GM19238 (cell line): ENCODE results near the gene C2orf81.
A peak's percentile ranks its signal among the peaks of the same experiment; 100 is the strongest.
"Not testable (repeated sequence)": the region's sequence is repeated elsewhere in the genome, so short reads cannot be mapped to it uniquely, and the experiment has no call there.

Experiments
- DNase-seq: peaks from one replicate; pipeline ENCODE4 v3.0.0; 2011; ENCODE audit warnings: low spot score; ENCODE audit not compliant: insufficient read length

The C2orf81 gene

DNA sequence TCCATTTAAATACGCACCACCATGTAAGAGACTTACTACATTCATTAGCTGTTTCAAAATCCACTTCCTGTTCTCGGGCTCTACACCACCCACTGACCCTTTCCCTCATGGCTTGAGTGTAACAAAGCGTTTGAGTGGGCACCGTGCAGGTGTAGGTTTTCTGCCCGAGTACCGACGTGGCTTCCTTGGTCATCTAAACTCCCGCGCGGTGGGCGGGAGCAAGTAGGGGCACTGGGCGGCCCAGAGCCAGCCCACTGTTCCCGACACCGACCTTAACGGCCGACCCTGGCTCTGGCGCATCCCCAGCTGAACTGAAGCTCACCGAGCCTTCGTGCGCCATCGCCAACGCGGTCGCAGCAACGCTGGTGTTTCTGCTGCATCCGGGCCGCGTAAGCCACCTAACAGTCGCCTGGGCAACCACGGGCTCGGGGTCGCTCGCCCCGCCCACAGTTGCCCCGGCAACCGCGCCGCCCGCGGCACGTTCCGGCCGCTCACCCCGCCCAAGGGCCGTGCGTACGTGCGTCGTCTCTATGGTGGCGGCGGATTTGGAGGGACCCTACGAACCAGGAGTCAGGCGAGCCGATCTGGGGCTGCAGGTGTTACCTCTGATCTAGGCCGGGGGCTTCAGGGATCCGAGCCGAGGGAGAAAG lies at the start of gene C2orf81, which contains the start of gene WDR54:
TSS of gene C2orf81 (minus strand) at position 399 of the 650 bp plus-strand sequence. CDS start at position 340, 59 bp downstream.
TSS of gene WDR54 (plus strand) at position 510 of the 650 bp plus-strand sequence. CDS start 424 bp downstream, outside the sequence.
- peak; percentile 96 for DNase-seq

GRCh38 chr2:74470742-74471141 lies 49.3 kb upstream of the C2orf81 start:
- not testable (repeated sequence) for DNase-seq

GRCh38 chr2:74464406-74464805 lies 43.0 kb upstream of the C2orf81 start:
- no peak for DNase-seq

DNA sequence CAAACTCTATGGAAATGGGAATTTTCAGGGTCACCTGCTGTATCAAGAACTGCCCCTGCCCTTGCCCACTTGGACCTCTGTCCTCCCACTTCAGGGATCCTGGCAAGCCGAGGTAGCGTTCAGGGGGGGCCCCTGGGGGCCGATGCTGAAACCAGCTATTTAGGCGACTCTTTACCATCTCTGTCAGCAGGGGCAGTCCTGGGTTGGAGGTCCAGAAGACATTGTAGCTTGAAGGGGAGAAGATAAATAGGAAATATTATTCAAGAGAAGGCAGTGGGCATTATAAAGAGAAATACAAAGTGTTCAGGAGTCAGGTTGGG lies 41.3 kb upstream of the C2orf81 start:
- no peak for DNase-seq

- no peak for DNase-seq
These were observed 40.8 kb upstream of the C2orf81 start for GRCh38 chr2:74462054-74462785.

DNA sequence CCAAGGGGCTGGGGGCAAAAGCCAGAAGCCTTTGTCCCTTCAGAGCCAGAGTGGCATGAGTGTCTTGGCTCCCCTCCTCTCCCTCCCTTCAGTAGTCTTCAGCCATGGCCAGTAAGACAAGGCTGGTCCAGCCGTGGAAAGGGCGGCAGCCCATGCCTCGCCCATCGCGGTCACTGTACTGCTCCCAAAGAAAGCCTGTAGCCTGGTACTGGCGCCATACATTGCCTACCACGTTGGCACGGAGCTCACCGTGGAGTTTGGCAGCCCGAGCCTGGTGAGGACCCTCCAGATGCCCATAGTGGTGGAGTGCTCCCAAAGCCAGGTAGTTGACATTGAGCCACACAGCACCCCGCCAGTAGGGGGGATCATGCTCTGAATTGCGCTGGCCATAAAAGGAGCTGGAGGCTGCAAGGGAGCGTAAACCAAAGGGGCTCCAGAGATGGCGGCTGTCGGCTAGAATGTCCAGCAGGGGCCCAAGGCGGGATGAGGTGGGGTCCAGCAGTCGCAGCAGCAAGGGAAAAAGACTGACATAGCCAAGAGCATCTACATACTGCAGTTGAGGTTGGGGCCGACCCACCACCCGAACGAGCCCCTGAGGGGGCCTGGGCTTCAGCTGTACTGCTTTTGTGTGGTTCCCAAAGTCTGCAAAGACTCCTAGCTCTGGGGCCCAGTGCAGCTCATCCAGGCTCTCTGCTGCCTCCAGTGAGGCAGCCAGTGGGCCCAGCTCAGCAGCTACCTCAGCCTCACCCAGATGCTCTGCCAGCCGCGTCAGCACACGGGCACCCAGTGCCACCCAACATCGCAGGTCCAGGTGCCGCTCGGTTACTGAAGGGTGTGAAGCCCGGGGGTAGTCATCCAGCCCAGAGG lies 40.0 kb upstream of the C2orf81 start:
- DNase-seq = no peak

- DNase-seq = not testable (repeated sequence)
These were observed 38.8 kb upstream of the C2orf81 start for GRCh38 chr2:74460187-74460586.

GRCh38 chr2:74459503-74460118 lies 38.2 kb upstream of the C2orf81 start:
- DNase-seq = not testable (repeated sequence)

GRCh38 chr2:74458938-74459363 lies 37.5 kb upstream of the C2orf81 start:
- no peak for DNase-seq

DNA sequence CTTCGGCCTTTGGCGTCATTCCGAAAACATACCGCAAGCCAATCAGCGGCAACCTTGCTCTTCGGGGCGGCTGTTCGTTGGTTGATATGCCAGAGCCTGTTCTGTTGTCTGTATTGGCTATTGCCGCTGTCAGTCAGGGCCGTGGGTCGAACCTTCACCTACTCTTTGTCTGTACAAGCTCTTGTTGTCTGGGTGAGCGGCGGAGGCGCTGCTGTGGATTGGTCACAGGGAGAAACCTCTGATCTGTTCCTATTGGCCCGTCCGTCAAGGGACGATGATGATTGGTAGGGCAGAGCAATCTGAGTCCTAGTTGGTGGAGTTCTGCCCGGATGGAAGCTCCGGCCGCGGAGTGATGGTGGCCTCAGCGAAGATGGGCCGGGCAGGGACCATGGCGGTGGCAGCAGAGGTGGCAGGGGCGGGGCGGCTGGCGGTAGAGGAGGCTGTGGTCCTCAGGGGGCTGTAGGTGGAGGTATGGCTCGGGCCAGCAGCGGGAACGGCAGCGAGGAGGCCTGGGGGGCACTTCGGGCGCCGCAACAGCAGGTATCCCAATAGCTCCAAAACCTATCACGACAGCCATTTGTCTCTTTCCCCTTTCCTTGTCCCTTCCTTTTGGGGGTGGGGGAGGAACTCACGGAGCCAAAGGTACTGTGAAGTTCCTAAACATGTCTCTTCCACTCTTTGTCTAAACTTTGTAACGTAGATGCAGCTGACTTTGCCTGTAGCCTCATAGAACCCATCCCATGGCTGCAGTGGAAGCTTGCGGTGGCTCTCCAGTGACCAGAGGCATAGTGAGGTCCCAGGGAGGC lies 36.9 kb upstream of the C2orf81 start, which contains the start of gene WBP1:
TSS of gene WBP1 (plus strand) at position 307 of the 806 bp plus-strand sequence. CDS start at position 472, 165 bp downstream.
- DNase-seq = peak; percentile 91

GRCh38 chr2:74457549-74458131 lies 36.2 kb upstream of the C2orf81 start:
- peak; percentile 37 for DNase-seq

GRCh38 chr2:74457129-74457548 lies 35.7 kb upstream of the C2orf81 start:
- DNase-seq = no peak

DNA sequence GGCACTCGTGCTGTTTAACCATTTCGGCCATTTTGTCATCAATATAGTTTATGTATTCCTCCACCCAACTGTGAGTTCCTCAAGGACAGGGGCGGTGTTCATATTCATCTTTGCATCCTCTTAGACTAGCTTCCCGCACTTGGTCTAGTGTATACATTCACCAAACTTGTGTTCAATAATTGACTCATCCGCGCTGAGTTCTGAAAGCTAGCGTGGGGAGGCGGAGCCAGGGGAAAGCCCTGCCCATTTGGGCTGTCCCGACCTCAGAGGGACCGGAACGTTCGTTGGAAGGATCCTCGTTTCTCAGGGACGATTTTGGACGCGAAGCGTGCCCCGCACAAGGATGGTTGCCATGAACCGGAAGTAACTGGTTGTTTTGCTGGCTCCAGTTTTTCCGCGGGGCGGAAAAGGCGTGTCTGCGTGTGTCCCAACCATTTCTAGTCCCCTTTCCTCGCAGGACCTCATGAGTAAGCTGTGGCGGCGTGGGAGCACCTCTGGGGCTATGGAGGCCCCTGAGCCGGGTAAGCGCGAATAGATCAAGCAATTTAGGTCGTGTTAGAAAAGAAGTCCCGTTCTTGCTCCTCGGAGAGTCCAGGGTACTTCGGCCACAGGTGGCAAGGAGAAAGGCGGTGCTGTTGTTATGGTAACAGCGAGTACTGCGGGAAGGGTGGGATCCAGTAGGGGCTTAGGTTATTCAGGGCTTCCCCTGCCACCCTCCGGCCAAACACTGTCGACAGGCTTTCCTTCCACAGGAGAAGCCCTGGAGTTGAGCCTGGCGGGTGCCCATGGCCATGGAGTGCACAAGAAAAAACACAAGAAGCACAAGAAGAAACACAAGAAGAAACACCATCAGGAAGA lies 33.5 kb upstream of the C2orf81 start, which contains the start of gene INO80B:
TSS of gene INO80B (plus strand) at position 434 of the 858 bp plus-strand sequence. CDS start at position 464, 30 bp downstream.
- DNase-seq = peak; percentile 74

GRCh38 chr2:74450570-74451190 lies 29.3 kb upstream of the C2orf81 start:
- no peak for DNase-seq

DNA sequence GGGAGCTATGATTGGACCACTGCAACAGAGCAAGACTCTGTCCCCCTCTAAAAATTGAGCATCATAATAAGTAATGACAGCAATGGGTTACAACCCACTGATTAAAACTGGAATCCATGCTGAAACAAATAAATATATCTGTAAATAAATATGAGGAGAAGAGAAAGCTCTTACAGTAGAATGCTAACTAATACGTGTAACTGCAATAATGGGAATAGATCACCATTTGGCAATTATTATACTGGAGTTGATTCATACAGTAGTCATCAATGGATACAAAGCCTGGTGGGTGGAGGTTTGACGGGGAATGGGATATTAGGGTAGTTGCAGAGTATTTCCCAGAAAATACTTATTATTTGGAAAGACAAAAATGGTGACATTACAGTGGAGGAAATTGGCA lies 27.4 kb upstream of the C2orf81 start:
- DNase-seq = no peak

DNA sequence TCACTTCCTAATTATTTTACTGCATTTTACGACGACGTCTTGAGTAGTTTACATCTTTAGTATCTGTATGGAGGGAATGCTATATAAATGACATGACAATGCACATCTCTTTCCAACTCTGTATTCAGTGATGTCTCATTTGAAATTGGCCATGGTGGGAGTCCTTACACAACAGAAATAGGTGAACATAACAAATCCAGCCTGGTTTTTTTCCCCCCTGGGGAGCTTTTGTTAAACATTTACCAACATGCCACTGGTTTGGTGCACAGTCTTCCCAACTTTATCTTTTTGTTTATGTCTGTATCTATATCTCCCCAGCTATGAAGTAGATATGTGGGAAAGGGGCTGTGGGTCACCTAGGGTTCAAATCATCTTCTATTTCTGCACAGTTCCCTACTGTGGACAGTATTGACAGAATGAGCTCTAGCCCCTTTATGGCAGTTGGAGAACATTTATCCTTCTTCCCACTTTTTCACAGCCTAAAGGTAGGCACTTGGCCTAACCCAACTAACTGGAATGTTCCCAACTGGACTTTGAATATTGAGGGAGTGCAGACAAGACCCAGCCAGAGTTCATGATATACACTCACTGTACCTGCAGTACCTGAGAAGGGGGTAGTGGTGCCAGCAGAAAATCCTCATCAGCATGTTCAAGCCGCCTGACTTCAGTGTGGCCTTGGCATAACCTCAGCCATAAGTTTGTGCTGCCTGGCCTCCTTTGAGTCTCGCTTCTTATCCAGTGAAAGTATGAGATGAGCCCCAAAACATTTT lies 26.0 kb upstream of the C2orf81 start:
- no peak for DNase-seq

DNA sequence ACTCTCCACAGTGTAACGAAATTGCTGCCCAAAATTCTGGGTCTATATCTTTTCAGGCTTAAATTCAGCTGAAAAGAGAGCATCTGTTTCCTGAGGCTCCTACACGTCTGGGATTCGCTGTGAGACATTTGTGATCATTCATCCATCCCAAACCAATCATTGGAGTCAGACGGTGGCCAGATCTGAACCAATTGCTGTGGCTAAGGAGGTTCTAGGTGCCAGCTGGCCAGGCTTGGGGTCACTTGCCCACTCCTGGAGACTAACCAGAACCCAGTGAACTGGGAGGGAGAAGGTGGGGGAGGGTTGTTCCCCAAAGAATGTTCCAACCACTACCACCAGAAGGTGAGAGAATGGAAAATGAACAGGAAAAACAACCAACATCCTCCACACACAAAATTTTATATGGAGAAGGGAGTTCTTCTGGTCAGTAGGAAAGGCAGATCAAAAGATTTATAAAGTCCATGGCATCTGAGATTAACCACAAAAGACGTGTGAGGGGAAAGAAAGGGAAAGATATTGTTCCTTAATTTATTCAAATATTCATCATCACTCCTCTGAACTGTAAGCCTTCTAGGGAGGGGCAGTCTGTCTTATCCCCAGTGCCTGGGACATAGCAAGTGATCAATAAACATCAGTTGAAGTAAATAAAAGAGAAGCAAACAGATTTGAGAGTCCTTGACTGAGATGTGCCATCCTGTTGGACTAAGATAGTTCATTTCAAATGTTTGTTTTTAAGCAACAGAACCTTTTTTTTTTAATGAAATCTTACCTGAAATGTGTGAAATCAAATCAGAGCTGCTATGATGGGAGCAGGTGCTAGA lies 23.3 kb upstream of the C2orf81 start:
- no peak for DNase-seq
